Measurements from ENCODE around the gene B3GNT4.
A peak's percentile ranks its signal among the peaks of the same experiment; 100 is the strongest.

The B3GNT4 gene

GRCh38 chr12:122235741-122236140 is 32.2 kb downstream of the B3GNT4 start:
- TF ChIP-seq SPI1 (IDR thresholded peaks at IDR 0.05; ENCODE audit: borderline replicate concordance, low read depth) (peak; percentile 75; the same call in 1 of the 2 replicates), POLR2AphosphoS5 (IDR thresholded peaks at IDR 0.05; ENCODE audit: low read depth) (peak; percentile 71), GABPA (IDR thresholded peaks at IDR 0.05; ENCODE audit: low read depth) (no peak), REST (IDR thresholded peaks at IDR 0.05; ENCODE audit: insufficient replicate concordance, low read depth) (no peak)
- no peak overlapping the region for H3K4me3 ChIP-seq (replicated peaks; ENCODE audit: insufficient read depth, low read length)
- peak overlapping the region; percentile 63 for H3K27ac ChIP-seq (replicated peaks)
- peak; percentile 61 to 92 for DNase-seq (ENCODE audit: low read depth in 1 of 2, low spot score in 1 of 2)
- no peaks in the 10 kb centered on the region for H3K27me3 ChIP-seq (ENCODE audit: insufficient read depth, poor library complexity, severe bottlenecking)

GRCh38 chr12:122238861-122239260 is 35.4 kb downstream of the B3GNT4 start:
- Histone ChIP-seq H3K27ac (replicated peaks) (no peak overlapping the region), H3K27me3 (ENCODE audit: insufficient read depth, poor library complexity, severe bottlenecking) (no peaks in the 10 kb centered on the region), H3K4me3 (replicated peaks; ENCODE audit: insufficient read depth, low read length) (no peak overlapping the region)
- no peak for TF ChIP-seq SPI1 (IDR thresholded peaks at IDR 0.05; ENCODE audit: borderline replicate concordance, low read depth)
- TF ChIP-seq GABPA (IDR thresholded peaks at IDR 0.05; ENCODE audit: low read depth): no peak
- TF ChIP-seq REST (IDR thresholded peaks at IDR 0.05; ENCODE audit: insufficient replicate concordance, low read depth): no peak
- no peak for TF ChIP-seq CTCF (IDR thresholded peaks at IDR 0.05; ENCODE audit: insufficient read depth, low read length)
- no peak for TF ChIP-seq POLR2AphosphoS5 (IDR thresholded peaks at IDR 0.05; ENCODE audit: low read depth)
- no peak for DNase-seq (ENCODE audit: low read depth in 1 of 2, low spot score in 1 of 2)

GRCh38 chr12:122243965-122244364 is 40.5 kb downstream of the B3GNT4 start:
- H3K27me3 ChIP-seq (ENCODE audit: insufficient read depth, poor library complexity, severe bottlenecking): no peaks in the 10 kb centered on the region
- no peak for DNase-seq (ENCODE audit: low read depth in 1 of 2, low spot score in 1 of 2)
- no peak overlapping the region for H3K4me3 ChIP-seq (replicated peaks; ENCODE audit: insufficient read depth, low read length)
- no peak overlapping the region for H3K27ac ChIP-seq (replicated peaks)
- TF ChIP-seq CTCF (IDR thresholded peaks at IDR 0.05; ENCODE audit: insufficient read depth, low read length) (no peak), GABPA (IDR thresholded peaks at IDR 0.05; ENCODE audit: low read depth) (no peak), REST (IDR thresholded peaks at IDR 0.05; ENCODE audit: insufficient replicate concordance, low read depth) (no peak), SPI1 (IDR thresholded peaks at IDR 0.05; ENCODE audit: borderline replicate concordance, low read depth) (no peak), POLR2AphosphoS5 (IDR thresholded peaks at IDR 0.05; ENCODE audit: low read depth) (no peak)
